Retinal pigment epithelial cell (primary cell): ENCODE data around the gene PADI1.

Experiments
- DNase-seq: peaks from one replicate; pipeline ENCODE4 v3.0.0-alpha.2; 2010; ENCODE audit warnings: low read depth
- H3K4me3 ChIP-seq: 2 replicates; pipeline ENCODE4 v1.5.1; 2011; ENCODE audit warnings: mild to moderate bottlenecking, low read length, control low read depth, moderate library complexity
- TF ChIP-seq, protein P1 (sequence below): conservative IDR thresholded peaks from 2 replicates; pipeline ENCODE4 v1.5.1; 2011; ENCODE audit warnings: low read depth, low read length, control low read depth, inconsistent platforms

Gene PADI1

DNA sequence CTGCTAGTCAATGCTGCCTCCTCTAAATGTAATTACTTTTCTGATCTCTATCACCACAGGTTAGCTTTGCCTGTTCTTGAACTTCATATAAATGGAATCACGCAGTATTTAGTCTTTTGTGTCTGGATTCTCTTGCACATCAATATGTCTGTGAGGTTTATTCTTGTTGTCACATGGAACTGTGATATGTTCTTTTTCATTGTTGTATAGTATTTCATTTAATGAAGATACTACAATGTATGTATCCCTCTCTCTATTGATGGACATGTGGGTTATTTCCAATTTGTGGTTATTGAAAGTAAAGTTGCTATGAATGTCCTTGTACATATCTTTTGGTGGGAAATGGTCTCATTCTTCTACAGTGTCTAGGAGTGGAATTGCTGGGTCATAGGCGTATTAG lies 16.7 kb upstream of the PADI1 start:
- no peak for DNase-seq
- TF ChIP-seq, protein P1, sequence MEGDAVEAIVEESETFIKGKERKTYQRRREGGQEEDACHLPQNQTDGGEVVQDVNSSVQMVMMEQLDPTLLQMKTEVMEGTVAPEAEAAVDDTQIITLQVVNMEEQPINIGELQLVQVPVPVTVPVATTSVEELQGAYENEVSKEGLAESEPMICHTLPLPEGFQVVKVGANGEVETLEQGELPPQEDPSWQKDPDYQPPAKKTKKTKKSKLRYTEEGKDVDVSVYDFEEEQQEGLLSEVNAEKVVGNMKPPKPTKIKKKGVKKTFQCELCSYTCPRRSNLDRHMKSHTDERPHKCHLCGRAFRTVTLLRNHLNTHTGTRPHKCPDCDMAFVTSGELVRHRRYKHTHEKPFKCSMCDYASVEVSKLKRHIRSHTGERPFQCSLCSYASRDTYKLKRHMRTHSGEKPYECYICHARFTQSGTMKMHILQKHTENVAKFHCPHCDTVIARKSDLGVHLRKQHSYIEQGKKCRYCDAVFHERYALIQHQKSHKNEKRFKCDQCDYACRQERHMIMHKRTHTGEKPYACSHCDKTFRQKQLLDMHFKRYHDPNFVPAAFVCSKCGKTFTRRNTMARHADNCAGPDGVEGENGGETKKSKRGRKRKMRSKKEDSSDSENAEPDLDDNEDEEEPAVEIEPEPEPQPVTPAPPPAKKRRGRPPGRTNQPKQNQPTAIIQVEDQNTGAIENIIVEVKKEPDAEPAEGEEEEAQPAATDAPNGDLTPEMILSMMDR, result no peak

DNA sequence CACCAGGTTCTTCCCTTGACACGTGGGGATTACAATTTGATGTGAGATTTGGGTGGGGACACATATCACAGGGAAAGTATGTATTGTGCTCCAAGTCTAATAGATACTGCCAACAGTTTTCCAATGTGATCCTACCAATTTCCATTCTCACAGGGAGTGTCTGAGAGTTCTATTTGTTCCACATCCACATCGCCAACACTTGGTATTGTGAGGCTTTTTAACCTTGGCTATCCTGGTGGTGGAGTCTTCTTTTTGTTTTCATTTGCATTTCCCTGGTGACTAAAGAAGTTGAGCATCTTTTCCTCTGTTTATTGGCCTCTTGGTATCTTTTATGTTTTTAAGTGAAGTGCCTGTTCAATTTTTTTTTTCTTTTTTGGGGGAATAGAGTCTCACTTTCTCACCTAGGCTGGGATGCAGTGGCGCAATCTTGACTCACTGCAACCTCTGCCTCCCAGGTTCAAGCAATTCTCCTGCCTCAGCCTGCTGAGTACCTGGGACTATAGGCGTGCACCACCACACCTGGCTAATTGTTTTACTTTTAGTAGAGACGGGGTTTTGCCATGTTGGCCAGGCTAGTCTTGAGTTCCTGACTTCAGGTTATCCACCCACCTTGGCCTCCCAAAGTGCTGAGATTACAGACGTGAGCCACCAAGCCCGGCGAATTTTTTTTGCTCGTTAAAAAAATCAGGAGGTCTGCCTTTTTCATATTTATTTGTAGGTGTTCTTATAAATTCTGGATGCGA lies 15.9 kb upstream of the PADI1 start:
- no peak for DNase-seq
- no peak overlapping the region for H3K4me3 ChIP-seq
- TF ChIP-seq, protein P1, result no peak

More for the DNA sequence above, 16.7 kb upstream of the PADI1 start:
- no peak overlapping the region for H3K4me3 ChIP-seq

DNA sequence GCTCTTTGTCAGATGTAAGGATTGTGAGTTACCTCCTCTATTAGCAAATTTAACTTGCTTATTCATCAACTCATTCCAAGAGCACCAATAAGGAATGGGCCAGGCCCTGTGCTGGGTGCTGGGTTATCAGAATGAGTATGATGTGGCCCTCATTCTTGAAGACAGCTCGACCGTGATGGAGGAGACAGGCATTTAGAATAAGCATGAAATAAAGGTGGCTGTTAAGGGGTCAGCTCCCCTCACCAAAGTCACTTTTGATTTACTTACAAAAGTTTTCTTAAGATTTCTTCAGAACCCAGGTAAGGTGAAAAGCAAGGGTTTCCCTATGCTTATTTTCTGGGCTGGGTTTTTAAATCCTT lies 15.3 kb upstream of the PADI1 start:
- TF ChIP-seq, protein P1, result no peak
- no peak for DNase-seq
- H3K4me3 ChIP-seq, result no peak overlapping the region

DNA sequence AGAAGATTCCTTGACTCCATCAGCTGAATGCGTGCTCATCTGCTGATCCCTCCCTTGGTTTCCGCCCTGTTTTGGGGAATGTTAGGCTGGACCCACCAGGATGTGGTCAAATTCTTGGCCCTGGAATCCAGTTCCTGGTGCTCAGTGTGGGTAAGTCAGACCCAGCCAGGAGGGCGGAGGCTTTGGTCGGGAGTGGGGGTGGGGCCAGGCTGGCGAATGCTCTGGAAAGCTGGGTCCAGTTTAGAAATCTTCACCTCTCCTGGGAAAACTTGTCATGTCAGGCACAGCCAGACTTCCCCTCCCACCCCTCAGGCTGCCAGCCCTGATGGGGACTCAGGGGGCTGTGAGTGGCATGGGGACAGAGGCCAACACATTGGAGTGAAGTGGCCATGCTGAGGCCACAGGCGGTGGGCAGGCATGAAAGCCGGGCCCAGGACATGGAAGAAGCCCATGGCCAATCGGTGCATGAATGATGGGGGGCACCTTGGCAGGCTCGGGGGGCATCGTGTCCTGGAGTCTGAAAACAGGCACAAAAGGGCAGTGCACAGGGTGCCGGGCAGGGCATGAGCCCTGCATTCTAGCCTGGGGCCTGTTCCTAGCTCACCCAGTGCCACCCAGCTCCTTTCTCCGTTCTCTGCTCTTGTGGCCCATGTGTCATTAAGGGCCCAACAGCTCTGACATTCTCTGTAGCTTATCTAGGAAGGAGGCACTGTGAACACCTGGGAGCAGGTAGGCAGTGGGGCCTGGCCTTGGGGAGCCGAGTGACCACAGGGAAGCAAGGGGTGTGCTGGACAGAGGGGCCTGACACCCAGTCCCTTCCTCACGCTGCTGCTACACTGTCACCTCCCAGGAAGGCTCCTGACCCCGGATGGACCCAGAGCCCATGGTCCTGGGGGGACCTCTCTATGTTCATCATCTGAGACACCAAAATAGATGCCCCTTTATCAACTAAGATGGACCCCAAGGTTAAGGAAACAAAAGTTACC lies 14.6 kb upstream of the PADI1 start:
- TF ChIP-seq, protein P1, result no peak
- no peak overlapping the region for H3K4me3 ChIP-seq
- DNase-seq, result peak; percentile 55

GRCh38 chr1:17191990-17192242 lies 13.0 kb upstream of the PADI1 start:
- TF ChIP-seq, protein P1, result no peak
- no peak for DNase-seq
- H3K4me3 ChIP-seq, result no peak overlapping the region

DNA sequence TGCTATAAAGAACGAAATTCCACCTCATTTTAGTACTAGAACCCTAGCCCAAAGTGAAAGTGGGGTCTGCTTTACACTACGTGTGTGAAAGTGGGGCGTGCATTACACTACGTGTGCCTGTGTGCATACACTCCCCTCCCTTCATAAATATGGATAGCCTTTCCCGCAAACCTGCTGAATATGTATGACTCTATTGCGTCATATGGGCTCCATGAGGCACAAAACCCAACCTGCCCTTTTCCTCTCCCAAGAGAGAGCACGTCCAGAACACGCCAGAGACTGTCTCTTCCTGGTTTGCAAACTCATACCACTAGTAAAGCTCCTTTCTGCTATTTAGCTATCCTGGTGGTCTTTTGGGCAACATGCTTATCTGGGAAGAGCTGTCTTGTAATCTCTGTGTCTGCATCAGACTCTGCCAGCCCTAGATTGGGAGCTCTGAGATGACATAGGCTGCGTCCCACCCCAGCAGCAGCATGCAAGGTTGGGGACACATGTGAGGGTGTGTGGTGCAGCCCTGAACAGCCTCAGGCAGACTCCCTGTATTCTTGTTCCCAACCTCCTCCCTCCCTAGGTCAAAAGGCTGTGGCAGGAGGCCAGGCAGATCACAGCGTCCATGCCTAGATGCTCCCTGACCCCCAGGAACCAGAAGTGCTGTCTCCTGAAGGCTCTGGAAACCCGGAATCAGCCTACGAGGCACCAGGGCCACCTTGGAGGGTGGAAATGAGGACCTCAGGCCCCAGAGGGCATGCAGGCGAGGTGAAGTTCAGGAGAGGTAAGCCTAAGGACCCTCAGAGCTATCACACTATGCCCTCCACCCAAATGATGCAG lies 12.3 kb upstream of the PADI1 start:
- no peak for DNase-seq
- TF ChIP-seq, protein P1, result no peak
- no peak overlapping the region for H3K4me3 ChIP-seq
